ENCODE measurements around the gene DHRS2. TPM values are rescaled to one million over a fixed set of nuclear protein-coding genes. Genes with fewer than 3 reads are reported as not detected.
"Not testable (repeated sequence)": the region's sequence is repeated elsewhere in the genome, so short reads cannot be mapped to it uniquely, and the experiment has no call there.

Gene DHRS2, protein sequence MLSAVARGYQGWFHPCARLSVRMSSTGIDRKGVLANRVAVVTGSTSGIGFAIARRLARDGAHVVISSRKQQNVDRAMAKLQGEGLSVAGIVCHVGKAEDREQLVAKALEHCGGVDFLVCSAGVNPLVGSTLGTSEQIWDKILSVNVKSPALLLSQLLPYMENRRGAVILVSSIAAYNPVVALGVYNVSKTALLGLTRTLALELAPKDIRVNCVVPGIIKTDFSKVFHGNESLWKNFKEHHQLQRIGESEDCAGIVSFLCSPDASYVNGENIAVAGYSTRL
- under 1 TPM in 2 of 3 donors, not detected in 1; 0.26 to 0.34 TPM for total RNA-seq
- long read RNA-seq, donor 1 = 0 reads
- long read RNA-seq, donor 2 = 0 reads

DNA sequence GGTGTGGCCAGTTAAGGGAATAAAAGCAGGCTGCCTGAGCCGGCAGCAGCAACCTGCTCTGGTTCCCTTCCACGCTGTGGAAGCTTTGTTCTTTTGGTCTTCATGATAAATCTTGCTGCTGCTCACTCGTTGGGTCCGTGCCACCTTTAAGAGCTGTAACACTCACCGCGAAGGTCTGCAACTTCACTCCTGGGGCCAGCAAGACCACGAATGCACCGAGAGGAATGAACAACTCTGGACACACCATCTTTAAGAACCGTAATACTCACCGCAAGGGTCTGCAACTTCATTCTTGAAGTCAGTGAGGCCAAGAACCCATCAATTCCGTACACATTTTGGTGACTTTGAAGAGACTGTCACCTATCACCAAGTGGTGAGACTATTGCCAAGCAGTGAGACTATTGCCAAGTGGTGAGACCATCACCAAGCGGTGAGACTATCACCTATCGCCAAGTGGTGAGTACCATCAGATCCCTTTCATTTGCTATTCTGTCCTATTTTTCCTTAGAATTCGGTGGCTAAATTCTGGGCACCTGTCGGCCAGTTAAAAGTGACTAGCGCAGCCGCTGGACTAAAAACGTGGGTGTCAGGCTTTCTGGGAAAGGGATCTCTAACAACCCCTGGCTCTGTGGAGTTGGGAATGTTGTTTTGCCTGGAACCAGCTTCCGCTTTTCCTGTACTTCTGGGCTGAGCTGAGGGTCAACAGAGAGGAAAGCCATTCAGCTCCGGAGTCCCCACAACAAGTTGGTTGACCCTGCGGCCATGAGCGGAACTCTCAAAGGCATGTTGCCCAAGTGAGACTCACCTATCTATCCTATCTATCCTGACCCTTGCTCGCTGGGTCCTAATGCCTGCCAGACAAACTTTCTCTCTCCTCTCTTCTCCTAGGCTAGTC is at the start of gene DHRS2:
Gene DHRS2 (plus strand): TSS at position 48 of the 895 bp plus-strand sequence. CDS start 2,501 bp downstream, outside the sequence.
- ATAC-seq (no peak), DNase-seq (no peak)
- no peak within 1 kb of the TSS for H3K4me3 ChIP-seq
- H3K4me1 ChIP-seq (ENCODE audit: low read depth) = no peaks in the 10 kb centered on the region
- no peaks in the 10 kb centered on the region for H3K9me3 ChIP-seq
- intact Hi-C loops (cut with DNase I, micrococcal nuclease) = loop anchor here in 1 of 2 donors (10.0 kb wide), 1 partner anchor 268 kb away; no protein-coding TSS in a partner anchor
- H3K36me3 ChIP-seq (ENCODE audit: low read depth) = no peaks in the 10 kb centered on the region
- TF ChIP-seq, protein P1, sequence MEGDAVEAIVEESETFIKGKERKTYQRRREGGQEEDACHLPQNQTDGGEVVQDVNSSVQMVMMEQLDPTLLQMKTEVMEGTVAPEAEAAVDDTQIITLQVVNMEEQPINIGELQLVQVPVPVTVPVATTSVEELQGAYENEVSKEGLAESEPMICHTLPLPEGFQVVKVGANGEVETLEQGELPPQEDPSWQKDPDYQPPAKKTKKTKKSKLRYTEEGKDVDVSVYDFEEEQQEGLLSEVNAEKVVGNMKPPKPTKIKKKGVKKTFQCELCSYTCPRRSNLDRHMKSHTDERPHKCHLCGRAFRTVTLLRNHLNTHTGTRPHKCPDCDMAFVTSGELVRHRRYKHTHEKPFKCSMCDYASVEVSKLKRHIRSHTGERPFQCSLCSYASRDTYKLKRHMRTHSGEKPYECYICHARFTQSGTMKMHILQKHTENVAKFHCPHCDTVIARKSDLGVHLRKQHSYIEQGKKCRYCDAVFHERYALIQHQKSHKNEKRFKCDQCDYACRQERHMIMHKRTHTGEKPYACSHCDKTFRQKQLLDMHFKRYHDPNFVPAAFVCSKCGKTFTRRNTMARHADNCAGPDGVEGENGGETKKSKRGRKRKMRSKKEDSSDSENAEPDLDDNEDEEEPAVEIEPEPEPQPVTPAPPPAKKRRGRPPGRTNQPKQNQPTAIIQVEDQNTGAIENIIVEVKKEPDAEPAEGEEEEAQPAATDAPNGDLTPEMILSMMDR (IDR thresholded peaks at IDR 0.05) = no peak

DNA sequence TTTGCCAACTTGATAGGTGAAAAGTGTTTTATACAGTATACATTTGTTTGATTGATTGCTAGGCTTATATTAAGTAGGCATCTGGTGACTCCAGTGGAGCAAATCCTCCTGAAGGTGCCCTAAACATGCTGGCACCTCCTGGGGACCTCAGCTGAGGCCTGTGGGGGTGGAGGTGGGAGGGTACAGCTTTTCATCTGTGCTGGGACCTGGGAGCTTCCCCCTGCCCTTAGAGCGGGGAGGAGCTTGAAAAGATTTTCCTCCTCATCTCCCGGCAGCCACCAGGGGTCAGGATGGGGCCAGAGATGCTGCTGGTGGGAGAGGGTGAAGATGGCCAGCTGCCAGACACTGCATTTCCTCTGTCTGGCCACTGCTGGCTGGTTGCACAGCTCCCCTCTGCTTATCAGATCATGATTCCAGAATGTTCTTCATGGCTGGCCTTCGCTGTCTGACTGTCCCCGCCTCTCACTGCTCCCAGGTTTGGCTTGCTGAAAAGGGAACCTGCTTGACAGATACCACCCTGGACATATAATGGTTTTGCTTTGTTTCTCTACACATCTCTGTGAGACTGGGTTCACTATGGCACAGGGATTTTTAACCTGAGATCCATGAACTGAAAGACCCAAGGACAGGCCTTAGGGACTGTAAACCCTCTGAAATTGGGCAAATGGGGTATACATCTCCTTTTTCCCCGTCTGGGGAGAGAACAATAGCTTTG is 47.1 kb upstream of the DHRS2 start:
- Histone ChIP-seq H3K9me3 (no peaks in the 10 kb centered on the region), H3K36me3 (ENCODE audit: low read depth) (no peaks in the 10 kb centered on the region), H3K4me3 (no peak overlapping the region), H3K4me1 (ENCODE audit: low read depth) (peaks cover 5% of the 10 kb centered on the region)
- intact Hi-C loops (cut with DNase I, micrococcal nuclease) = no loop called here
- ATAC-seq (peak; percentile 100), DNase-seq (peak; percentile 87 to 94 (median 92))
- TF ChIP-seq, protein P1 (IDR thresholded peaks at IDR 0.05) = peak; percentile 52

DNA sequence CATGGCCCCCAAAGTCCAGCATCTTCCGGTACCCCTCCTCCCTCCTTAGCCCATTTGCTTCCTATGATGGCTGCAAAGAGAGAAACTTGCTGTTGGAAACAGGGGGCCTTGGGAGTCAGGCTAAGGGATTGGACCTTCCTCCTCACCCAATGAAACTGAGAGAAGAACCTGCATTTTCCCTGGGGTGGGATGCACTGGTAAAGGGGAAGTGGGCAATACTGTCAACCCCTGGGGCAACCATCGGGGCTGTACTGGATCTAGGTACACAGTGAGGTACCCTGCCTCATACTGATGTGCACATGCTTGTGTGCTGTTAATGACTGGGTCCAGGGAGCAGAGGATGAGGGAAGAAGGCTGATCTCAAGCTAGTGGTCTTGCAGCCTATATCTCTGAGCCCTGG is 46.6 kb upstream of the DHRS2 start:
- intact Hi-C loops (cut with DNase I, micrococcal nuclease) = no loop called here
- no peak for ATAC-seq
- TF ChIP-seq, protein P1 (IDR thresholded peaks at IDR 0.05) = no peak

DNA sequence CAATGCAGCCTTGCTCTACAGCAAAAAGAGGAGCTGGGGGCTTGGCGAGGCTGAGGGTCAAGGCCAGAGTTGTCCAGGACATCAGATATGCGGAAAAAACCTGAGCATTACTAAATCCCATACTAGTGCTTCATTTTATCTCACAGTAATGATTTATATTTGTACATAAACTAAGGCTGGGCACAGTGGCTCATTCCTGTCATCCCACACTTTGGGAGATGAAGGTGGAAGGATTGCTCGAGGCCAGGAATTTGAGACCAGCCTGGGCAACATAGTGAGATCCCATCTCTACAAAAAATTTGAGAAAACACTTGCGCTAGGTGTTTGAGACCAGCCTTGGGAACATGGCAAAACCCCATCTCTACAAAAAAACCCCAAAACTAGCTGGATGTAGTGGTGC is 46.0 kb upstream of the DHRS2 start:
- Histone ChIP-seq H3K4me1 (ENCODE audit: low read depth) (peaks cover 5% of the 10 kb centered on the region), H3K36me3 (ENCODE audit: low read depth) (no peaks in the 10 kb centered on the region), H3K4me3 (no peak overlapping the region), H3K9me3 (no peaks in the 10 kb centered on the region)
- intact Hi-C loops (cut with DNase I, micrococcal nuclease) = no loop called here
- DNase-seq = no peak
- TF ChIP-seq, protein P1 (IDR thresholded peaks at IDR 0.05) = no peak
- ATAC-seq = no peak

More for the DNA sequence above, 46.6 kb upstream of the DHRS2 start:
- no peaks in the 10 kb centered on the region for H3K36me3 ChIP-seq (ENCODE audit: low read depth)
- H3K4me3 ChIP-seq = no peak overlapping the region
- H3K4me1 ChIP-seq (ENCODE audit: low read depth) = peaks cover 5% of the 10 kb centered on the region
- no peaks in the 10 kb centered on the region for H3K9me3 ChIP-seq
- DNase-seq = no peak

DNA sequence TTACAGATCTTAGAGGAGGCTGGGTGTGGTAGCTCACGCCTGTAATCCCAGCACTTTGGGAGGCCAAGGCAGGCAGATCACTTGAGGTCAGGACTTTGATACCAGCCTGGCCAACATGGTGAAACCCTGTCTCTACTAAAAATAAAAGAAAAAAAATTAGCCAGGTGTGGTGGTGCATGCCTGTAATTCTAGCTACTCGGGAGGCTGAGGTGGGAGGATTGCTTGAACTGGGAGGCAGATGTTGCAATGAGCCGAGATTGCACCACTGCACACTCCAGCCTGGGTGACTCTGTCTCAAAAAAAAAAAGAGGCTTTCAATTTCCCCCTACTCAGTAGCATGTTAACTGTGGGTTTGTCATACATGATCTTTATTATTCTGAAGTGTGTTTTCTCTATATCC is 42.0 kb upstream of the DHRS2 start:
- H3K4me3 ChIP-seq; DNase-seq; ATAC-seq; H3K36me3 ChIP-seq (ENCODE audit: low read depth); H3K4me1 ChIP-seq (ENCODE audit: low read depth); H3K9me3 ChIP-seq; intact Hi-C loops (cut with DNase I, micrococcal nuclease): not testable (repeated sequence)
